ENCODE measurements around the gene SLC10A3. TPM values are rescaled to one million over a fixed set of nuclear protein-coding genes. Genes with fewer than 3 reads are reported as not detected.
A peak's percentile ranks its signal among the peaks of the same experiment; 100 is the strongest.

The SLC10A3 gene, protein sequence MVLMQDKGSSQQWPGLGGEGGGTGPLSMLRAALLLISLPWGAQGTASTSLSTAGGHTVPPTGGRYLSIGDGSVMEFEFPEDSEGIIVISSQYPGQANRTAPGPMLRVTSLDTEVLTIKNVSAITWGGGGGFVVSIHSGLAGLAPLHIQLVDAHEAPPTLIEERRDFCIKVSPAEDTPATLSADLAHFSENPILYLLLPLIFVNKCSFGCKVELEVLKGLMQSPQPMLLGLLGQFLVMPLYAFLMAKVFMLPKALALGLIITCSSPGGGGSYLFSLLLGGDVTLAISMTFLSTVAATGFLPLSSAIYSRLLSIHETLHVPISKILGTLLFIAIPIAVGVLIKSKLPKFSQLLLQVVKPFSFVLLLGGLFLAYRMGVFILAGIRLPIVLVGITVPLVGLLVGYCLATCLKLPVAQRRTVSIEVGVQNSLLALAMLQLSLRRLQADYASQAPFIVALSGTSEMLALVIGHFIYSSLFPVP
- total RNA-seq = 10.4 TPM
- long read RNA-seq, transcript SLC10A3-201 (2 exons, 2,161 nt) = major isoform, 59 of 61 reads
- long read RNA-seq, partial matches to known transcripts = 0 of 61 reads
- long read RNA-seq, other reads (novel, unspliced or antisense) = 2 of 61 reads

DNA sequence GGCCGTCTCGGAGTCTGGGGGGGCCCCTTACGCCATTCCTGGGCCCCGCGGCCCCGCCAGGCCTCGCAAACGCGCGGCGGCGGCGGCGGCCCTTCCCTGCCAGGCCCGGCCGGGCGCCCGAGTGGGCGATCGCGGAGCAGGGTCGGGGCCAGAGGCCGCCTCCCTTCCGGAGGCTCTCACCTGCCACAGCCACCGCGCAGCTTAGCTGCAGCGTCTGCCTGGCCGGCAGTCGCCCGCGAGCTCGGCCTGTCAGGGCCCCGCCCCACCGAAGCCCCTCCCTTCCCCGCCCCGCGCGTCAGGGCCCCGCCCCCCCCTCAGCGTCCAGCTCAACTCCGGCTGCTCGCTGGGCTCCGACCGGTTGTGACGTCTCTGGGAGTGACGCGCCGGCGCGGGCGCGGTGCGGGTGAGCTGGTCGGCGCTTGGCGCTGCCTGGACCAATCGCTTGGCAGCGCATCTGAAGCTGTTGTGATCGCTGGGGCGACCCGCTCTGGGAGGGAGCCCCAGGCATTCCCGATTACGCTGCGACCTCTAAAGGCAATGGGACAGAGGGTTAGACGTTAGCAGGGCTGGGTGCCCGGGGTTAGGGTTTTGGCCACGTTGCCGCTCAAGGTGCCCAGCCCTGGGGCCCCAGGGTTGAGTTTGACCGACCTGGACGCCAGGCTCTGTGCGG is at the start of gene SLC10A3:
SLC10A3 (minus strand) TSS at position 216 of the 670 bp plus-strand sequence. CDS start 1,689 bp downstream, outside the sequence.
- peak within 1 kb of the TSS; percentile 78 for H3K4me3 ChIP-seq
- no peaks in the 10 kb centered on the region for H3K9me3 ChIP-seq (replicated peaks)
- H3K27ac ChIP-seq (replicated peaks) = peak within 1 kb of the TSS; percentile 95
- no peaks in the 10 kb centered on the region for H3K27me3 ChIP-seq (ENCODE audit: low read depth)
- no peaks in the 10 kb centered on the region for H3K36me3 ChIP-seq
- intact Hi-C loops (cut with micrococcal nuclease) = no loop called here
- H3K4me1 ChIP-seq = peaks cover 33% of the 10 kb centered on the region
- TF ChIP-seq, protein P1, sequence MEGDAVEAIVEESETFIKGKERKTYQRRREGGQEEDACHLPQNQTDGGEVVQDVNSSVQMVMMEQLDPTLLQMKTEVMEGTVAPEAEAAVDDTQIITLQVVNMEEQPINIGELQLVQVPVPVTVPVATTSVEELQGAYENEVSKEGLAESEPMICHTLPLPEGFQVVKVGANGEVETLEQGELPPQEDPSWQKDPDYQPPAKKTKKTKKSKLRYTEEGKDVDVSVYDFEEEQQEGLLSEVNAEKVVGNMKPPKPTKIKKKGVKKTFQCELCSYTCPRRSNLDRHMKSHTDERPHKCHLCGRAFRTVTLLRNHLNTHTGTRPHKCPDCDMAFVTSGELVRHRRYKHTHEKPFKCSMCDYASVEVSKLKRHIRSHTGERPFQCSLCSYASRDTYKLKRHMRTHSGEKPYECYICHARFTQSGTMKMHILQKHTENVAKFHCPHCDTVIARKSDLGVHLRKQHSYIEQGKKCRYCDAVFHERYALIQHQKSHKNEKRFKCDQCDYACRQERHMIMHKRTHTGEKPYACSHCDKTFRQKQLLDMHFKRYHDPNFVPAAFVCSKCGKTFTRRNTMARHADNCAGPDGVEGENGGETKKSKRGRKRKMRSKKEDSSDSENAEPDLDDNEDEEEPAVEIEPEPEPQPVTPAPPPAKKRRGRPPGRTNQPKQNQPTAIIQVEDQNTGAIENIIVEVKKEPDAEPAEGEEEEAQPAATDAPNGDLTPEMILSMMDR (IDR thresholded peaks at IDR 0.05; ENCODE audit: borderline replicate concordance) = no peak
- DNase-seq = peak; percentile 91

DNA sequence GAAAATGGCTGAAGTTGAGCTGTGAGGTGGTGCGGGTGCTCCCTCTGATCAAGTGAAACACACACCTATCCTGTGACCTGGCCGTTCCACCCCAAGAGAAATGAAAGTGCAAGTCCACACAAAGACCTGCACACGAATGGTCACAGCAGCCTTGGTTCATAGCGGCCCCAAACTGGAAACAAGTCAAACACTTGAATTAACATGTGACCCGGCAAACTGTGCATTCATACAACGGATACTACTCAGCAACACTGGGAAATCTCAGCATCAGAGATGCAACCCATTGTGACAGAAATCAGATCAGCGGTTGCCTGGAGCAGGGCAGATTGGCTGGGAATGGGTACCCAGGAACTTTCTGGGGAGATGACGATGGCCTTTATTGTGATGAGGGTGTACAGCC is 48.6 kb upstream of the SLC10A3 start:
- TF ChIP-seq, protein P1 (IDR thresholded peaks at IDR 0.05; ENCODE audit: borderline replicate concordance) = no peak
- H3K9me3 ChIP-seq (replicated peaks) = no peaks in the 10 kb centered on the region
- intact Hi-C loops (cut with micrococcal nuclease) = no loop called here
- H3K4me3 ChIP-seq = no peak overlapping the region
- no peaks in the 10 kb centered on the region for H3K36me3 ChIP-seq
- H3K27me3 ChIP-seq (ENCODE audit: low read depth) = no peaks in the 10 kb centered on the region
- no peak for DNase-seq
- peaks cover 22% of the 10 kb centered on the region for H3K4me1 ChIP-seq
- H3K27ac ChIP-seq (replicated peaks) = no peak overlapping the region

DNA sequence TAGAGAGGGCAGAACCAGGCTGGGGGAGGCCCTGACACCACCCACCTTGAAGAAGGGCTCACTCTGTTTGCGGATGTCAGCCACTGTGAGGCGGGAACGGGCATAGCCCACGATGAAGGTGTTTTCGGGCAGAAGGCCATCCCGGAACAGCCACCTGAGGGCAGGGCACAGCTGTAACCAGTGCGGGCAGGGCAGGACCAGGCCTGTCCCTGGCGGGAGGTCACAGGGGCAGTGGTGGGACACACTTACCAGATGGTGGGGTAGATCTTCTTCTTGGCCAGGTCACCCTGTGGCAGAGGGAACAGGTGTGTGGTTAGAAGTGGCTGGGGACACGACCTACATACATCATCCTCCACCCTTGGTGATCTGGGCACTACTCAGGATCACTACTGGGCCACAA is 45.5 kb upstream of the SLC10A3 start:
- peaks cover 5% of the 10 kb centered on the region for H3K36me3 ChIP-seq

DNA sequence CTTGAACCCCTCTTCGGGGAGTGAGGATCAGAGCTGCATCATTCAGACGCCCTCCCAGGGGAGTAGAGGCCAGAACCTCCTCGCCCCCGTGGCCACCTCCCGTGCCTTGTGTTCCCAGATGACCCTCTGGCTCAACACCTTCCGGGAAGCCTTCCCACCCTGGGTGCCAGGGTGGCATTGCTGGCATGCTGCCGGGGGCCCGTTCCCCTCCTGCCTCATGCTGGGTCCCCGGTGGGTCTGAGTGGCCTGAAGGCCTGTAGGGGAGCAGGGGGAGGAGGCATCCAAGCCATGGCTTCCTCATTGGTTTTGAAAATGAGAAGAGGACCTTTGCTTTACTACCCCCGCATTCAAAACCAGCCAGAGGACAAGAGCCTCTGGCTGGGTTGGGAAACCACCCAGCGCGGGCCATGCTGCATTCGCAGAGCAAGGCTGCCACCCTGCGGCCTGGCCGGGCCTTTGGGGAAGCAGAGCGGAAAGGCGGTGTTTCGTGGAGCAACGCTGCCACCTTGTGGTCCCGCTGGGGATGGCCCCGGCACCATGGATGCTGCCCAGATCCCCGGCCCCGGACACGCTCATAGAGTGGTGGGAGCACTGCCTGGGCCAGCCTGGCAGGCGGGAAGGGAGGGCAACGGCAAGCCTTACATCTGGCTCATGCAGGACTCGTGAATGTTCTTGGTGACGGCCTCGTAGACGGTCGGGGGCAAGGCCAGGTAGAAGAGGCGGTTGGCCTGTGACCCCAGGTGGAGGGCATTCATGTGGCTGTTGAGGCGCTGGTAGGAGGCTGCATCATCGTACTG is 44.3 kb upstream of the SLC10A3 start:
- Histone ChIP-seq H3K36me3 (peaks cover 5% of the 10 kb centered on the region), H3K4me3 (no peak overlapping the region), H3K4me1 (peaks cover 6% of the 10 kb centered on the region), H3K9me3 (replicated peaks) (no peaks in the 10 kb centered on the region), H3K27me3 (ENCODE audit: low read depth) (no peaks in the 10 kb centered on the region), H3K27ac (replicated peaks) (peak overlapping the region; percentile 67)
- TF ChIP-seq, protein P1 (IDR thresholded peaks at IDR 0.05; ENCODE audit: borderline replicate concordance) = peak; percentile 95
- intact Hi-C loops (cut with micrococcal nuclease) = no loop called here
- DNase-seq = peak; percentile 80

More for the DNA sequence above, 45.5 kb upstream of the SLC10A3 start:
- Histone ChIP-seq H3K4me3 (no peak overlapping the region), H3K27me3 (ENCODE audit: low read depth) (no peaks in the 10 kb centered on the region), H3K27ac (replicated peaks) (no peak overlapping the region), H3K9me3 (replicated peaks) (no peaks in the 10 kb centered on the region), H3K4me1 (peaks cover 6% of the 10 kb centered on the region)
- TF ChIP-seq, protein P1 (IDR thresholded peaks at IDR 0.05; ENCODE audit: borderline replicate concordance) = no peak
- intact Hi-C loops (cut with micrococcal nuclease) = no loop called here
- DNase-seq = no peak

DNA sequence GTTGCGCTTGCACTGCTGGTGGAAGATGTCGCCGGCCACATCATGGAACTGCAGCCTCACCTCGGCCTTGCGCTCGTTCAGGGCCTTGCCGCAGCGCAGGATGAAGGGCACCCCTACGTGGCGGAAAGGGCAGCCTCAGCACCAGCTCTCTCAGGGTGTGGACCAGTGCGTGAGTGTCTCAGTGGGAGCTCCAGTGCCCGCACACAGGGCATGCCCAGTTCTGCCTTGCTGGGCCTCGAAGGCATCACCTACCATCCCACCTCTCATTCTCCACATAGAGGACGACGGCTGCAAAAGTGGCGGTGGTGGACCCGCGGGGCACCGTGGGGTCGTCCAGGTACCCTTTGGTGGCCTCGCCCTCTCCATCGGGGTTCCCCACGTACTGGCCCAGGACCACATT is 42.3 kb upstream of the SLC10A3 start:
- no peaks in the 10 kb centered on the region for H3K27me3 ChIP-seq (ENCODE audit: low read depth)
- peaks cover 5% of the 10 kb centered on the region for H3K36me3 ChIP-seq
- peaks cover 6% of the 10 kb centered on the region for H3K4me1 ChIP-seq
- intact Hi-C loops (cut with micrococcal nuclease) = no loop called here
- H3K27ac ChIP-seq (replicated peaks) = no peak overlapping the region
- TF ChIP-seq, protein P1 (IDR thresholded peaks at IDR 0.05; ENCODE audit: borderline replicate concordance) = no peak
- H3K4me3 ChIP-seq = no peak overlapping the region
- no peak for DNase-seq
- no peaks in the 10 kb centered on the region for H3K9me3 ChIP-seq (replicated peaks)

Data from left ventricle myocardium inferior (tissue), 1 donor.